SK-N-SH treated with all-trans-retinoic acid at 6 μM for 48 hours (cell line): ENCODE data around the gene ADGRG6.

Source experiments
- ATAC-seq: fragments of 200-7000 bp; cut with Tn5 transposase; 3 replicates; pipeline ENCODE4 v1.9.1; 2020; ENCODE audit warnings: mild to moderate bottlenecking, moderate library complexity
- ARNTL ChIP-seq: fragments of 450-650 bp; formaldehyde crosslinking; IDR thresholded peaks from 2 replicates; pipeline ENCODE4 v1.5.0; 2020; ENCODE audit warnings: low read depth, mild to moderate bottlenecking, moderate library complexity, borderline replicate concordance
- BACH2 ChIP-seq: fragments of 250-450 bp; sonication (Bioruptor Pico); IDR thresholded peaks from 2 replicates; pipeline ENCODE4 v1.9.0; 2021; ENCODE audit warnings: mild to moderate bottlenecking, borderline replicate concordance
- CREB5 ChIP-seq: fragments of 250-450 bp; sonication (Bioruptor Pico); IDR thresholded peaks from 2 replicates; pipeline ENCODE4 v1.5.1; 2020; ENCODE audit warnings: low read depth, mild to moderate bottlenecking, moderate library complexity
- CSRNP3 ChIP-seq: fragments of 250-450 bp; sonication (Bioruptor Pico); IDR thresholded peaks from 2 replicates; pipeline ENCODE4 v1.5.1; 2021; ENCODE audit warnings: mild to moderate bottlenecking, moderate library complexity
- ESRRG ChIP-seq: fragments of 250-450 bp; sonication (Bioruptor Pico); IDR thresholded peaks from 2 replicates; pipeline ENCODE4 v1.6.1; 2021; ENCODE audit warnings: mild to moderate bottlenecking
- GLIS3 ChIP-seq: fragments of 250-450 bp; sonication (Bioruptor Pico); IDR thresholded peaks from 2 replicates; pipeline ENCODE4 v1.5.0; 2020; ENCODE audit warnings: mild to moderate bottlenecking, moderate library complexity
- ISL1 ChIP-seq: fragments of 250-450 bp; sonication (Bioruptor Pico); IDR thresholded peaks from 2 replicates; pipeline ENCODE4 v2.1.2; 2022; ENCODE audit warnings: mild to moderate bottlenecking, moderate library complexity
- OSR1 ChIP-seq: fragments of 250-450 bp; sonication (Bioruptor Pico); IDR thresholded peaks from 2 replicates; pipeline ENCODE4 v1.8.0; 2022; ENCODE audit warnings: moderate library complexity, mild to moderate bottlenecking, inconsistent platforms
- PATZ1 ChIP-seq: fragments of 250-450 bp; sonication (Bioruptor Pico); IDR thresholded peaks from 2 replicates; pipeline ENCODE4 v1.8.0; 2020; ENCODE audit warnings: mild to moderate bottlenecking, moderate library complexity, borderline replicate concordance
- POU6F1 ChIP-seq: fragments of 250-450 bp; sonication (Bioruptor Pico); IDR thresholded peaks from 2 replicates; pipeline ENCODE4 v1.8.0; 2021; ENCODE audit warnings: low read depth, mild to moderate bottlenecking, moderate library complexity, borderline replicate concordance
- RARB ChIP-seq: fragments of 250-450 bp; sonication (Bioruptor Pico); IDR thresholded peaks from 2 replicates; pipeline ENCODE4 v1.8.0; 2021; ENCODE audit warnings: mild to moderate bottlenecking, moderate library complexity
- TCF4 ChIP-seq: fragments of 250-450 bp; sonication (Bioruptor Pico); IDR thresholded peaks from 2 replicates; pipeline ENCODE4 v1.8.0; 2021; ENCODE audit warnings: mild to moderate bottlenecking, moderate library complexity, borderline replicate concordance
- TOX ChIP-seq: fragments of 250-450 bp; sonication (Bioruptor Pico); IDR thresholded peaks from 2 replicates; pipeline ENCODE4 v1.8.0; 2021; ENCODE audit warnings: mild to moderate bottlenecking, moderate library complexity, borderline replicate concordance
- ZC3H10 ChIP-seq: fragments of 250-450 bp; sonication (Bioruptor Pico); IDR thresholded peaks from 2 replicates; pipeline ENCODE4 v1.5.1; 2021; ENCODE audit warnings: mild to moderate bottlenecking, moderate library complexity
- ZFP3 ChIP-seq: fragments of 250-450 bp; sonication (Bioruptor Pico); IDR thresholded peaks from 2 replicates; pipeline ENCODE4 v1.5.0; 2020; ENCODE audit warnings: mild to moderate bottlenecking, moderate library complexity
- ZFP30 ChIP-seq: fragments of 450-650 bp; formaldehyde crosslinking; IDR thresholded peaks from 2 replicates; pipeline ENCODE4 v1.5.0; 2022; ENCODE audit warnings: mild to moderate bottlenecking, moderate library complexity
- ZNF565 ChIP-seq: fragments of 450-650 bp; formaldehyde crosslinking; conservative IDR thresholded peaks from 2 replicates; pipeline ENCODE4 v1.5.0; 2020; ENCODE audit warnings: low read depth, mild to moderate bottlenecking, moderate library complexity
- ZNF70 ChIP-seq: fragments of 450-650 bp; formaldehyde crosslinking; IDR thresholded peaks from 2 replicates; pipeline ENCODE4 v1.5.0; 2020; ENCODE audit warnings: mild to moderate bottlenecking, moderate library complexity
- ZNF8 ChIP-seq: fragments of 450-650 bp; formaldehyde crosslinking; IDR thresholded peaks from 2 replicates; pipeline ENCODE4 v1.5.0; 2020; ENCODE audit warnings: mild to moderate bottlenecking, moderate library complexity

Gene ADGRG6

GRCh38 chr6:142265476-142265875, 36.3 kb upstream of the ADGRG6 start (continued):
- TF ChIP-seq PATZ1 (CRISPR knock-in tag) (no peak), BACH2 (CRISPR knock-in tag) (no peak)

GRCh38 chr6:142266060-142266459, 35.7 kb upstream of the ADGRG6 start:
- TF ChIP-seq TOX (CRISPR knock-in tag): no peak
- ATAC-seq: no peak

GRCh38 chr6:142271476-142271875, 30.3 kb upstream of the ADGRG6 start:
- no peak for ATAC-seq
- TF ChIP-seq CSRNP3 (CRISPR knock-in tag) (no peak), ZC3H10 (CRISPR knock-in tag) (no peak), OSR1 (CRISPR knock-in tag) (no peak), ARNTL (CRISPR knock-in tag) (no peak), POU6F1 (CRISPR knock-in tag) (no peak), ESRRG (CRISPR knock-in tag) (no peak), ZNF8 (CRISPR knock-in tag) (no peak), RARB (CRISPR knock-in tag) (no peak), ZNF70 (CRISPR knock-in tag) (no peak), ZFP30 (CRISPR knock-in tag) (no peak), GLIS3 (CRISPR knock-in tag) (no peak), ZNF565 (CRISPR knock-in tag) (no peak), ZFP3 (CRISPR knock-in tag) (no peak), TOX (CRISPR knock-in tag) (no peak), PATZ1 (CRISPR knock-in tag) (no peak), TCF4 (CRISPR knock-in tag) (no peak)

- ATAC-seq: no peak
- TF ChIP-seq CSRNP3 (CRISPR knock-in tag) (no peak), GLIS3 (CRISPR knock-in tag) (no peak), CREB5 (CRISPR knock-in tag) (no peak), ISL1 (CRISPR knock-in tag) (no peak), ARNTL (CRISPR knock-in tag) (no peak)
These were observed 27.2 kb upstream of the ADGRG6 start for GRCh38 chr6:142274656-142275055.
